A673 (cell line): ENCODE data around the gene BCKDK.

Experiments used
- CTCF ChIP-seq: fragments of 300-800, 200-600 bp; sonication (generic); conservative IDR thresholded peaks from 2 replicates; pipeline ENCODE4 v1.5.1; 2017; ENCODE audit warnings: low read depth, mild to moderate bottlenecking, antibody characterized with exemption, low read length, moderate library complexity, mixed read lengths
- EZH2 ChIP-seq: fragments of 200-600 bp; sonication (generic); IDR thresholded peaks from 2 replicates; pipeline ENCODE4 v1.6.1; 2017; ENCODE audit warnings: borderline replicate concordance, low read depth, mild to moderate bottlenecking, mixed read lengths, antibody characterized with exemption, low read length; ENCODE audit not compliant: poor library complexity, severe bottlenecking

- TF ChIP-seq EZH2 (no peak), CTCF (no peak)
These were observed 31.2 kb upstream of the BCKDK start for GRCh38 chr16:31077024-31077423.
